Left renal pelvis (tissue), 4 donors: Measurements from ENCODE around the gene SP2. TPM values are rescaled to one million over a fixed set of nuclear protein-coding genes. Genes with fewer than 3 reads are reported as not detected.

Experiments used
- DNase-seq, 4 donors: peaks; one replicate each; pipeline ENCODE4 v3.0.0-alpha.2; 2013; ENCODE audit warnings: low read depth in 4 of 4, low spot score in 3 of 4
- polyA plus RNA-seq, 4 donors: library from polyadenylated mRNA; unstranded; fragments of 120-200 nt; gene quantifications; one replicate each; pipeline ENCODE4 v1.2.1, GENCODE V29; 2013; ENCODE audit not compliant: insufficient read length in 4 of 4

SP2 gene
- 10 to 100 TPM; 20.8 to 27.1 (median 23.4) TPM for polyA plus RNA-seq

- DNase-seq, result peak; percentile 100
Measured at GRCh38 chr17:47895856-47896671, at the start of gene SP2. Gene SP2, plus strand, starts transcription at chr17:47896236. Its CDS starts 51 bp downstream, at chr17:47896287.

- DNase-seq, result no peak
Measured at GRCh38 chr17:47846716-47847340, 49.2 kb upstream of the SP2 start.

DNA sequence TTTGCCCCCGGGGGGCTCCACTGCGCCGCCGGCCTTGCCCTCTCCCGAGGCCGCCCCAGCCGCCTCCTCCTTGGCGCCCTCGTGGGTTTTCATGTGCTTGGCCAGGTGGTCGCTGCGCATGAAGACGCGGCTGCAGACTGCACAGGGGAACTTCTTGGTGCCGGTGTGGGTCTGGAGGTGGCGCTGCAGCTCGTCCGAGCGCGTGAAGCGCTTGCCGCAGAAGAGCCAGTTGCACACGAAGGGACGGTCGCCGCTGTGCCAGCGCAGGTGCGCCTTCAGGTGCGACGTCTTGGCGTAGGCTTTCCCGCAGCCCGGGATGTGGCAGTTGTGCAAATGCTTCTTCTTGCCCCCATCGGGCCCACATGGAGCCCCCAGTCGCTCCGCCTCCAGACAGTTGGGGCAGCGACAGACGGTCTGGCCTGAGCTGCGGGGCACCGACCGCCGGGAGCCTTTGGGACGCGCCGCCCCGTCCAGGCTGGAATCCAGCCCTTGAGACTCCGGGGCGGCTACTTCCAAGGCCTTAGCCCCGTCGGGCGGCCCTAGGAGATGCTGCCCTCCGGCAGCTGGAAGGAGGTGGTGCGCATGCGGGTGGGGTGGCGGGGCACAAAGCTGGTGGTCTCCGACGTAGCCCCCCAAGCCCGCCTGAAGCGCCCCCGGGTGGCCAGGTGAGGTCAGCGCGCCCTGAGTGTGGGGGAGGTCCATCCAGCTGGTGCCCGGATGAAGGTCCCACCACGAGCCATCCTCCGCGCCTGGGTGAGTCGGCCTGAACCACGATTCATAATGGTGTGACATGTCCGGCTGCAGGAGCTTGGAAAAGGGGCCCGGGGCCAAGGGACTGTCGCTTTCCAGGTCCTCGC lies 48.5 kb upstream of the SP2 start:
- no peak for DNase-seq

DNA sequence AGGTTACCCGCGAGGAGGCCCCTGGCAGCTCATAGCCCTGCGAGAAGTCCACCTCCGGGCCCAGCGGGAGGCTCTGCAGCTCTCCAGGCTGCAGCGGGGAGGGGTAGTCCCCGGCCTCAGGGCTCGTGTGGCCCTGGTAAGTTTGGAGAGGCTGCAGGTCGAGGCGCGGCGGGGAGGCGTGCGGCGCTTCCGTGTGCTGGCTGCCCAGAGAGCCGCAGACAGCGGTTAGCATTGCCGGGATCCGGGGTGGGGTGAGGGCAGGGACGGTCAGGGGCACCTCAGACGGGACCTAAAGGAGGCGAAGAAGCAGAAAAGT lies 47.9 kb upstream of the SP2 start:
- no peak for DNase-seq

GRCh38 chr17:47850373-47850691 lies 45.7 kb upstream of the SP2 start:
- DNase-seq, result no peak

DNA sequence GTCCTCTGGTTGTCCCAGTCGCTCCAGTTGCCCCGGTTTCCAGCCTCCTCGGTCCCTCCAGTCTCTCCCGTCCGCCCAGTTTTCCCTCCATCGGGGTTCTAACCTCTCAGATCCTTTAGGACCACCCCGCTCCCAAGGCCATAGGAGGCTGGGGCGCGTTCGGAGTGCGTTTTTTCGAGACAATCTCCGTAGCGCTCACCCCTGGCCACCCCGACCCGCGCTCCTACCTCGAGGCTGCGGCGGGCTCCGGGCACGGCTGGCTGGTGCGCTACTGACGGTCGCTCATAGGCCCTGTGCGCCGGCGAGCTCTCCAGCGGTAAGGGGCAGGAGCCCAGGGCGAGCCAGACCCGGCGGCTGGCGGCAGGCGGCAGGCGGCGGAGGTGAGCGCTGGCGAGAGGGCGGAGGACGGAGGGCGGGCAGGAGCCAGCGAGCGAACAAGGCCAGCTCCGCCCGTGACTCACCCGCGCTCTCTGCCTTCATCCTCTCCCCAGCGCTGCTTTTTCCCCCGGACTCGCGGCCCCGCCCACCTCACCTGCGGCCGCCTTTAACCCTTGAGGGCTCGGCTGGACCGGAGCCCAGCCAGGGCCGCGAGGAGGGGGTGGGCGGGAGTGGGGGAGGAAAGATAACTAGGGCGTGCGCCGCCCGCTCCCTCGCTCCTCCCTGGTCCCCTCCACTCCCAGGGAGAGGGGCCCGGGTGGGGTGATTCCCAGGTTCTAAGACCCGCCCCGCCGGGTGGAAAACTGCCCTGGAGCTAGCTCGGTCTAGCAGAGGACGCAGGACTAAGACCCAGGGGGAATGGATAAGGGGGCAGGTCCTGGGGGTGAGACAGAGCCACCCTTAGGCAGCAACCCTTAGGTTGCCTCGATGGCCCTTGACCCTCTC lies 45.1 kb upstream of the SP2 start, which contains the start of gene SP6:
TSS of gene SP6 (minus strand) at position 472 of the 882 bp plus-strand sequence. CDS start 2,734 bp downstream, outside the sequence.
- DNase-seq, result no peak

GRCh38 chr17:47851764-47852112 lies 44.3 kb upstream of the SP2 start:
- DNase-seq, result no peak

DNA sequence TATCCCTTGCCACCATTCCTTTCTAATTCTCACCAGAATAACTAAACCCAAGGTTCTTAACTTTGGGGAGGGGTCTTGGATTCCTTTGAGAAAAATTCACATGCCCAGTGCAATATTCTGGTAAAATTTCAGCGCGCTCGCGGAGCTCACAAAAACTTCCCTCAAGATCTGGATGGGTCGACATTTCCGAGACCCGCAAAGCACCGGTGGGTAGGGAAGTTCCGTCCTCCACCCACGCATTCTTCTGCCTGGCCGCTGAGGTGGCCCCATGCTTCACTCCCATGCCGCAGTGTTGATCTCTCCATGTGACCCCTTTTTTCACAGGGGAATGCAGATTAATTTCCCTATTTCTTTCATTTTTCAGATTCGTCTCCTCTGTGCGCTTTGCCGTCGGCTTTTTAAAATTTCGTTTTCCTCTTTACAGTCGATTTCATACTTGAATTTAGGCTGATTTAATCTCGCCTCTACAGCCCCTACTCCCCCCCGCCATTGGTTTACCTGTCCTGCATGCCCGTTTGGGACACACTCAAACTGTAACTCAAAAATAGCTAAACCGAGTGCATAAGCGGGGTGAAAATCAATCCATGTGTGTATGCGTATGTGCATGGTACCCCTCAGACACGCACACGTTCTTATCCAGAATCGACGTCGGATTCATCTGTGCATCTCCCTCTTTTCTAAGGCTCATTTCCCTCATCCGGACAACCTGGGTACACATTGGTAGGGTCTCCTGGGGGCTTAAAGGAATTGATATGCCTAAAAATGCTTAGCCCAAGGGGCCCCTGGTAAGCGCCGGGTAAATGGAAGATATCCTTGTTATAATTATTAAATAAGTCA lies 43.7 kb upstream of the SP2 start:
- no peak for DNase-seq

DNA sequence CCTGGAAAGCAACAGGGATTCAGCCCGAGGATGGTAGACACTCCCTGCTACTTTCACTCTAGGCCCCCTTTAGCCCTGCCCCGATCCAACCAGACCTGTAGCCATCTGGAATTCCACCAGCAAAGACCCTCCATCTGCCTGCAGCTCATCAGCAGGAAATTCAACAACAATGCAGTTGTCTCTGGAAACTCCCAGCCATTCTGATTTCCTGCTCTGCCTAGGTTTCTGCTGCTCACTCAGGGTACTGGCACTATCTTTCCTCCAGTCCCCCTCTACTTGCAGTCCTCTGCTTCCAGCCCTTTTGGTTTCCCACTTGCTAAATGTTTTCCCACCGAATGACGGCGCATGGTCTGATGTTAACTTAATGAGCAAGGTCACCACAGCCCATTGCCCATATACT lies 42.4 kb upstream of the SP2 start:
- DNase-seq, result no peak

- DNase-seq, result no peak
Measured at GRCh38 chr17:47855737-47856136, 40.3 kb upstream of the SP2 start.

DNA sequence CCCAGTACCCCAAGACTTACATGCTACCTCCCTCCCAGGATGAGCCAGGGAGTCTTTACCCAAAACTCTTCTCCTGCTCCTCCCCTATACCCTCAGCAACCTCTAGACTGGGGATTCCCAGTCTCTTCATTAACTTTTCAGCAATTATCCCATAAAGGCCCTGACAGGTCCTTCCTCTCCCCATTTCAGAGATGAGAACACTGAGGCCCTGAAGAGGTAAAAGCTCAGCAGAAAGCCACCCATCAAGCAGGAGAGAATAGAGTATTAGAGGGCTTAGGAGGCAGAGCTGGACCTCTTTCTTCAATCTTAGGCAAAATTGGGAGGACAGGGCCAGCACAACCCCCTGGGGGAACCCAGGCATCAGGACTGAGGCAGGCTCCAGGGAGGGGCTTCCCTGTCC lies 39.2 kb upstream of the SP2 start:
- no peak for DNase-seq

DNA sequence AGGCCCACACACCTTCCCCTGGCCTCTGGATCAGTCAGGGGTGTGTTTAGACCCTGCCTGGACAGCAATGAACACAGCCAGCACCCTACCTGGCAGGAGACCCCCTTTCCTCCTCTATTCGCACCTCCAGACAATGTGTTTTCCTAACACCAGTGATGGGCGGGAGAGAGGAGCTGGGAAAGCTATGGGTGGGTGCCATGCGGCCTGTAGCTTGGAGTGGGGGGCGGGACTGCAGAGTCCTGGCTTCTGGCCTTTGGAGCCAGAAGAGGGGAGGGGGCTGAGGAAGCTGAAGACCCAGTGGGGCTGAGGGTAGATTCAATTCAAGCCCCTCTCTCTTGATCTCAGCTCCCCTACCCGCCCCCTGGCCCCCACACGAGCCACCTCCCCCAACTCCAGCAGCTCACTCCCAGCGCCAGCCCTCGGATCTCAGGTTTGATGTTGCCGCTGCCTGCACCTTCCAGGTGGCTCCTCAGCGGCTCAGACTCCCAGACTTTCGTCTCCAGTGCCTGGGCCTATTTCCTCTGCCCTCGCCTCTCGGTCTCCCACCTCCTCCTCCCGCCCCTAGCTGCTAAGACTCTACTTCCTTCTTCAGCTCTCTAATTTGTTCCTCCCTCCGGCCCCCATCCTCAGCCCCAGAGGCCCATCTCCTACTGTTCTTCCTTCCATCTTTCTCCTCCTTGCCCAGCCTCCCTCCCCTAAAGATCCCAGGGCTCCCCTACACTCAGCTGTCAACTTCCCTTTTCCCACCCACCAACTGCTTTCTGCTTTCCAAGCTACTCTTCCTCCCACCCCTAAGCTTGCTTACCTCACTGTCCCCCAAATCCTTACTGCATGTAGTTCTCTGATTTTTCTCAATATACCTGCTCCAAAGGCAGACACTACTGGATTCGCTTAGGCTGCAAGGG lies 38.2 kb upstream of the SP2 start:
- DNase-seq, result no peak

DNA sequence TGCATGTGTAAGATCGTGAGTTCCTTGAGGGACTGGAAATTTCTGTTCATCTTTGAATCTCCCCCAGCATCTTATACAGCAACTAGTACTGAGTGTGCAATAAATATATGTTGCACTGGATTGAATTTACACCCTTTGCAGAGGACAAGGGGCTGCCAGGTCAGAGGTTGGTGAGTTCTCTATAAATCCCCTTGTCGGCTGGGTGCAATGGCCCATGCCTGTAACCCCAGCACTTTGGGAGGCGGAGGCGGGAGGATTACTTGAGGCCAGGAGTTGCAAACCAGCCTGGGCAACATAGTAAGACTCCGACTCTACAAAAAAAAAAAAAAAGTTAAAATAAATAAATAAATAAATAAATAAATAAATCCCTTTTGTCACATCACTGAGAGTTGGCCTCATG lies 35.6 kb upstream of the SP2 start:
- DNase-seq, result no peak

- DNase-seq, result no peak
Measured at GRCh38 chr17:47862621-47863440, 33.2 kb upstream of the SP2 start.

DNA sequence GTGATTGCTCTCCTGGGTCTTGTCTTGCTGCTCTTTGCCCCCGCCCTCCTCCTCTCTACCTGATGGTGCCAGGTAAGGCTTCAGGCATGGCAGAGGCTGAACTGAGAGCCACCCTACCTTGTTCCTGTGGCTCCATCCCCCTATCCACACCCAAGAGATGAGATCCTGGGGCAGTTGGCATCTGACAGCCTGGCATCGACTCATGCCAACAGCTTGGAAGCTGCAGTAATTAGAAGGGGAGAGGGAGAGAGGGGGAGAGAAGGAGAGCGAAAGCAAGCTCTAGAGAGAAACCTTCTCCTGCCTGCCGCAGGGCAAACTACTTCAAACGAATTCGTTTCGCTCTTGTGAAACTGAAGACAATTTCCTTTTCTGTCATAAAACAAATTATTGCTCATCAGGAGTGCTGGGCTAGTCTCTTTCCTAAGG lies 31.2 kb upstream of the SP2 start:
- DNase-seq, result no peak

GRCh38 chr17:47866941-47867340 lies 29.1 kb upstream of the SP2 start:
- no peak for DNase-seq

GRCh38 chr17:47867813-47868533 lies 28.1 kb upstream of the SP2 start:
- DNase-seq, result no peak
